Tongue (tissue), 2 donors: Measurements from ENCODE around the gene CIB4. TPM values are rescaled to one million over a fixed set of nuclear protein-coding genes. Genes with fewer than 3 reads are reported as not detected.
"Not testable (repeated sequence)": the region's sequence is repeated elsewhere in the genome, so short reads cannot be mapped to it uniquely, and the experiment has no call there.

Experiments used
- DNase-seq: peaks from one replicate; pipeline ENCODE4 v3.0.0-alpha.2; 2015
- total RNA-seq: library from RNA; depleted of rRNA; stranded (reverse); fragments of >200 nt; gene quantifications from one replicate; pipeline ENCODE4 v1.2.3, GENCODE V29; 2014

CIB4 gene
- total RNA-seq, 1 donor from 2014 or later: not detected

- DNase-seq: no peak
Measured at GRCh38 chr2:26568076-26568890, 72.9 kb downstream of the CIB4 start.

- no peak for DNase-seq
Measured at GRCh38 chr2:26567534-26567933, 73.6 kb downstream of the CIB4 start.

GRCh38 chr2:26566731-26567130 is 74.4 kb downstream of the CIB4 start:
- DNase-seq: not testable (repeated sequence)

- DNase-seq: no peak
Measured at GRCh38 chr2:26566081-26566375, 75.1 kb downstream of the CIB4 start.

GRCh38 chr2:26564121-26564644 is 77.0 kb downstream of the CIB4 start:
- no peak for DNase-seq

- no peak for DNase-seq
Measured at GRCh38 chr2:26563686-26564085, 77.5 kb downstream of the CIB4 start.

GRCh38 chr2:26562811-26563645 is 78.1 kb downstream of the CIB4 start:
- DNase-seq: peak; percentile 83

GRCh38 chr2:26561918-26562810 is 79.0 kb downstream of the CIB4 start:
- DNase-seq: peak; percentile 81

- no peak for DNase-seq
Measured at GRCh38 chr2:26561376-26561775, 79.8 kb downstream of the CIB4 start.

GRCh38 chr2:26560892-26561291 is 80.3 kb downstream of the CIB4 start:
- no peak for DNase-seq

GRCh38 chr2:26559556-26559955 is 81.6 kb downstream of the CIB4 start:
- no peak for DNase-seq

- no peak for DNase-seq
Measured at GRCh38 chr2:26559044-26559405, 82.1 kb downstream of the CIB4 start.

GRCh38 chr2:26558271-26559043 is 82.7 kb downstream of the CIB4 start:
- DNase-seq: peak; percentile 21

- no peak for DNase-seq
Measured at GRCh38 chr2:26557244-26557925, 83.8 kb downstream of the CIB4 start.

- no peak for DNase-seq
Measured at GRCh38 chr2:26556309-26557243, 84.6 kb downstream of the CIB4 start.

GRCh38 chr2:26555246-26556133 is 85.7 kb downstream of the CIB4 start:
- peak; percentile 26 for DNase-seq

GRCh38 chr2:26552641-26553374 is 88.4 kb downstream of the CIB4 start:
- no peak for DNase-seq
